ENCODE measurements around the gene KIF16B. TPM values are rescaled to one million over a fixed set of nuclear protein-coding genes. Genes with fewer than 3 reads are reported as not detected.

The KIF16B gene
- total and polyA plus RNA-seq, 2 donors (not counting 3 experiments of a cell fraction or from before 2014, with no cell fraction given), result 2.9 to 8.8 TPM

- Histone ChIP-seq H3K9me3 (replicated peaks; ENCODE audit: control insufficient read depth, insufficient read depth, low read length) (no peaks in the 10 kb centered on the region), H3K9me1 (replicated peaks; ENCODE audit: control insufficient read depth, extremely low read depth, insufficient read depth, low read length) (no peaks in the 10 kb centered on the region), H4K20me1 (replicated peaks; ENCODE audit: control insufficient read depth, extremely low read depth, insufficient read depth, low read length) (no peaks in the 10 kb centered on the region), H2AFZ (ENCODE audit: low read depth, low read length) (no peak overlapping the region), H3K4me3 (replicated peaks in 1 of 3; ENCODE audit: insufficient read depth in 1 of 3, low read depth in 1 of 3, low read length in 3 of 3) (no peak overlapping the region), H3K27ac (ENCODE audit: insufficient read depth, low read depth, low read length) (no peak overlapping the region), H3K79me2 (ENCODE audit: control insufficient read depth, insufficient read depth, low read length) (no peaks in the 10 kb centered on the region), H3K36me3 (ENCODE audit: control insufficient read depth in 2 of 2, extremely low read depth in 1 of 2, insufficient read depth in 2 of 2, low read length in 2 of 2) (no peaks in the 10 kb centered on the region), H3K4me1 (ENCODE audit: control insufficient read depth, extremely low read depth, insufficient read depth, low read length) (no peaks in the 10 kb centered on the region), H3K9ac (replicated peaks; ENCODE audit: extremely low read depth, insufficient read depth, low read length) (no peak overlapping the region), H3K27me3 (ENCODE audit: control insufficient read depth in 2 of 2, insufficient read depth in 2 of 2, low read length in 2 of 2) (no peaks in the 10 kb centered on the region), H3K4me2 (ENCODE audit: insufficient read depth, low read length) (no peak overlapping the region)
- BruUV-seq (replicated peaks), result no TSS peak
- DNase-seq (ENCODE audit: low read depth, low spot score), result no peak
- POLR2A ChIA-PET, result no interaction called here
- FAIRE-seq, result no peak
- TF ChIP-seq EZH2 (IDR thresholded peaks at IDR 0.05; ENCODE audit: borderline replicate concordance, low read depth, low read length, severe bottlenecking) (no peak), MAX (IDR thresholded peaks at IDR 0.05; ENCODE audit: insufficient read depth, insufficient read length) (no peak), MYC (IDR thresholded peaks at IDR 0.05; ENCODE audit: low read depth, low read length) (no peak), CTCF (IDR thresholded peaks at IDR 0.05; ENCODE audit: extremely low read depth in 1 of 2, insufficient read depth in 1 of 2, low read depth in 1 of 2, low read length in 2 of 2) (no peak), POLR2A (IDR thresholded peaks at IDR 0.05; ENCODE audit: low read depth, low read length) (no peak), GATA2 (IDR thresholded peaks at IDR 0.05; ENCODE audit: insufficient read depth, insufficient read length, low read depth, low read length) (no peak), JUN (IDR thresholded peaks at IDR 0.05; ENCODE audit: borderline replicate concordance, insufficient read depth, insufficient read length, low read depth) (no peak)
- intact Hi-C loops (cut with micrococcal nuclease) (no loop called here), dilution Hi-C loops (cut with MboI; ENCODE audit: extremely low pct_ligation_motif_present, low sequenced_read_pairs) (no loop called here)
- CTCF ChIA-PET, result no interaction called here
These were observed 129.0 kb downstream of the KIF16B start for GRCh38 chr20:16444057-16444777.
